ENCODE results near the gene DUSP3. TPM values are rescaled to one million over a fixed set of nuclear protein-coding genes. Genes with fewer than 3 reads are reported as not detected.

DUSP3 gene
- total RNA-seq, 1 donor from 2014 or later, result 39.7 TPM

- Histone ChIP-seq H3K9me3 (ENCODE audit: control insufficient read depth in 3 of 3, low read length in 3 of 3) (no peaks in the 10 kb centered on the region), H3K27ac (ENCODE audit: low read depth, low read length) (no peak overlapping the region), H3K4me3 (ENCODE audit: low read length in 3 of 3) (no peak overlapping the region), H3K36me3 (ENCODE audit: control insufficient read depth in 3 of 3, insufficient read depth in 3 of 3, low read length in 3 of 3) (peaks cover 0 to 11% (median 0%) of the 10 kb centered on the region in 3 donors), H3K4me1 (ENCODE audit: control insufficient read depth in 3 of 3, insufficient read depth in 3 of 3, low read length in 3 of 3) (peaks cover 0 to 6% (median 0%) of the 10 kb centered on the region in 3 donors), H3K9ac (ENCODE audit: low read depth in 1 of 3, low read length in 3 of 3) (no peak overlapping the region), H3K27me3 (ENCODE audit: control insufficient read depth in 3 of 3, insufficient read depth in 3 of 3, low read length in 3 of 3) (peaks cover 28 to 36% (median 35%) of the 10 kb centered on the region in 3 donors)
Observed at GRCh38 chr17:43760254-43760852, 18.4 kb downstream of the DUSP3 start.

GRCh38 chr17:43759836-43760235 is 18.9 kb downstream of the DUSP3 start:
- Histone ChIP-seq H3K9me3 (ENCODE audit: control insufficient read depth in 3 of 3, low read length in 3 of 3) (no peaks in the 10 kb centered on the region), H3K27ac (ENCODE audit: low read depth, low read length) (no peak overlapping the region), H3K27me3 (ENCODE audit: control insufficient read depth in 3 of 3, insufficient read depth in 3 of 3, low read length in 3 of 3) (peaks cover 30 to 40% (median 37%) of the 10 kb centered on the region in 3 donors), H3K9ac (ENCODE audit: low read depth in 1 of 3, low read length in 3 of 3) (no peak overlapping the region), H3K4me3 (ENCODE audit: low read length in 3 of 3) (no peak overlapping the region), H3K4me1 (ENCODE audit: control insufficient read depth in 3 of 3, insufficient read depth in 3 of 3, low read length in 3 of 3) (peaks cover 0 to 6% (median 0%) of the 10 kb centered on the region in 3 donors), H3K36me3 (ENCODE audit: control insufficient read depth in 3 of 3, insufficient read depth in 3 of 3, low read length in 3 of 3) (peaks cover 0 to 6% (median 0%) of the 10 kb centered on the region in 3 donors)

GRCh38 chr17:43758497-43759174 is 20.1 kb downstream of the DUSP3 start, which contains the start of gene SOST:
Gene SOST, minus strand, starts transcription at chr17:43758791. Its CDS starts 50 bp downstream, at chr17:43758741.
- no peak within 1 kb of the TSS for H3K9ac ChIP-seq (ENCODE audit: low read depth in 1 of 3, low read length in 3 of 3)
- H3K27me3 ChIP-seq (ENCODE audit: control insufficient read depth in 3 of 3, insufficient read depth in 3 of 3, low read length in 3 of 3), result peaks cover 35 to 46% (median 42%) of the 10 kb centered on the region in 3 donors
- H3K9me3 ChIP-seq (ENCODE audit: control insufficient read depth in 3 of 3, low read length in 3 of 3), result no peaks in the 10 kb centered on the region
- H3K27ac ChIP-seq (ENCODE audit: low read depth, low read length), result no peak within 1 kb of the TSS
- H3K36me3 ChIP-seq (ENCODE audit: control insufficient read depth in 3 of 3, insufficient read depth in 3 of 3, low read length in 3 of 3), result peaks cover 0 to 2% (median 0%) of the 10 kb centered on the region in 3 donors
- peaks cover 0 to 6% (median 0%) of the 10 kb centered on the region in 3 donors for H3K4me1 ChIP-seq (ENCODE audit: control insufficient read depth in 3 of 3, insufficient read depth in 3 of 3, low read length in 3 of 3)
- no peak within 1 kb of the TSS for H3K4me3 ChIP-seq (ENCODE audit: low read length in 3 of 3)

GRCh38 chr17:43758086-43758485 is 20.7 kb downstream of the DUSP3 start:
- Histone ChIP-seq H3K27ac (ENCODE audit: low read depth, low read length) (no peak overlapping the region), H3K9ac (ENCODE audit: low read depth in 1 of 3, low read length in 3 of 3) (no peak overlapping the region), H3K36me3 (ENCODE audit: control insufficient read depth in 3 of 3, insufficient read depth in 3 of 3, low read length in 3 of 3) (no peaks in the 10 kb centered on the region), H3K4me3 (ENCODE audit: low read length in 3 of 3) (no peak overlapping the region), H3K4me1 (ENCODE audit: control insufficient read depth in 3 of 3, insufficient read depth in 3 of 3, low read length in 3 of 3) (peaks cover 0 to 6% (median 0%) of the 10 kb centered on the region in 3 donors), H3K27me3 (ENCODE audit: control insufficient read depth in 3 of 3, insufficient read depth in 3 of 3, low read length in 3 of 3) (peaks cover 39 to 50% (median 46%) of the 10 kb centered on the region in 3 donors), H3K9me3 (ENCODE audit: control insufficient read depth in 3 of 3, low read length in 3 of 3) (no peaks in the 10 kb centered on the region)

- Histone ChIP-seq H3K4me3 (ENCODE audit: low read length in 3 of 3) (no peak overlapping the region), H3K9ac (ENCODE audit: low read depth in 1 of 3, low read length in 3 of 3) (no peak overlapping the region), H3K27me3 (ENCODE audit: control insufficient read depth in 3 of 3, insufficient read depth in 3 of 3, low read length in 3 of 3) (peaks cover 42 to 50% (median 47%) of the 10 kb centered on the region in 3 donors), H3K36me3 (ENCODE audit: control insufficient read depth in 3 of 3, insufficient read depth in 3 of 3, low read length in 3 of 3) (no peaks in the 10 kb centered on the region), H3K9me3 (ENCODE audit: control insufficient read depth in 3 of 3, low read length in 3 of 3) (no peaks in the 10 kb centered on the region), H3K4me1 (ENCODE audit: control insufficient read depth in 3 of 3, insufficient read depth in 3 of 3, low read length in 3 of 3) (peaks cover 0 to 6% (median 0%) of the 10 kb centered on the region in 3 donors), H3K27ac (ENCODE audit: low read depth, low read length) (no peak overlapping the region)
Observed at GRCh38 chr17:43757171-43757660, 21.6 kb downstream of the DUSP3 start.

- no peak overlapping the region for H3K4me3 ChIP-seq (ENCODE audit: low read length in 3 of 3)
- no peak overlapping the region for H3K27ac ChIP-seq (ENCODE audit: low read depth, low read length)
- H3K9ac ChIP-seq (ENCODE audit: low read depth in 1 of 3, low read length in 3 of 3), result no peak overlapping the region
- H3K9me3 ChIP-seq (ENCODE audit: control insufficient read depth in 3 of 3, low read length in 3 of 3), result no peaks in the 10 kb centered on the region
- peaks cover 0 to 6% (median 0%) of the 10 kb centered on the region in 3 donors for H3K4me1 ChIP-seq (ENCODE audit: control insufficient read depth in 3 of 3, insufficient read depth in 3 of 3, low read length in 3 of 3)
- H3K36me3 ChIP-seq (ENCODE audit: control insufficient read depth in 3 of 3, insufficient read depth in 3 of 3, low read length in 3 of 3), result no peaks in the 10 kb centered on the region
- H3K27me3 ChIP-seq (ENCODE audit: control insufficient read depth in 3 of 3, insufficient read depth in 3 of 3, low read length in 3 of 3), result peaks cover 42 to 54% (median 47%) of the 10 kb centered on the region in 3 donors
Observed at GRCh38 chr17:43756201-43756600, 22.6 kb downstream of the DUSP3 start.

- peaks cover 42 to 54% (median 47%) of the 10 kb centered on the region in 3 donors for H3K27me3 ChIP-seq (ENCODE audit: control insufficient read depth in 3 of 3, insufficient read depth in 3 of 3, low read length in 3 of 3)
- H3K9me3 ChIP-seq (ENCODE audit: control insufficient read depth in 3 of 3, low read length in 3 of 3), result no peaks in the 10 kb centered on the region
- peak overlapping the region in 1 of 3 donors; percentile 57 for H3K9ac ChIP-seq (ENCODE audit: low read depth in 1 of 3, low read length in 3 of 3)
- no peak overlapping the region for H3K27ac ChIP-seq (ENCODE audit: low read depth, low read length)
- peaks cover 0 to 6% (median 0%) of the 10 kb centered on the region in 3 donors for H3K4me1 ChIP-seq (ENCODE audit: control insufficient read depth in 3 of 3, insufficient read depth in 3 of 3, low read length in 3 of 3)
- peak overlapping the region in 2 of 3 donors; percentile 40 to 52 for H3K4me3 ChIP-seq (ENCODE audit: low read length in 3 of 3)
- no peaks in the 10 kb centered on the region for H3K36me3 ChIP-seq (ENCODE audit: control insufficient read depth in 3 of 3, insufficient read depth in 3 of 3, low read length in 3 of 3)
Observed at GRCh38 chr17:43755389-43755875, 23.3 kb downstream of the DUSP3 start.

- Histone ChIP-seq H3K9me3 (ENCODE audit: control insufficient read depth in 3 of 3, low read length in 3 of 3) (no peaks in the 10 kb centered on the region), H3K4me3 (ENCODE audit: low read length in 3 of 3) (no peak overlapping the region), H3K9ac (ENCODE audit: low read depth in 1 of 3, low read length in 3 of 3) (peak overlapping the region in 1 of 3 donors; percentile 57), H3K27me3 (ENCODE audit: control insufficient read depth in 3 of 3, insufficient read depth in 3 of 3, low read length in 3 of 3) (peaks cover 42 to 56% (median 51%) of the 10 kb centered on the region in 3 donors), H3K36me3 (ENCODE audit: control insufficient read depth in 3 of 3, insufficient read depth in 3 of 3, low read length in 3 of 3) (no peaks in the 10 kb centered on the region), H3K4me1 (ENCODE audit: control insufficient read depth in 3 of 3, insufficient read depth in 3 of 3, low read length in 3 of 3) (peaks cover 0 to 6% (median 0%) of the 10 kb centered on the region in 3 donors), H3K27ac (ENCODE audit: low read depth, low read length) (no peak overlapping the region)
Observed at GRCh38 chr17:43754947-43755346, 23.8 kb downstream of the DUSP3 start.

GRCh38 chr17:43753493-43754129 is 25.2 kb downstream of the DUSP3 start:
- Histone ChIP-seq H3K9me3 (ENCODE audit: control insufficient read depth in 3 of 3, low read length in 3 of 3) (no peaks in the 10 kb centered on the region), H3K27me3 (ENCODE audit: control insufficient read depth in 3 of 3, insufficient read depth in 3 of 3, low read length in 3 of 3) (peaks cover 42 to 61% (median 55%) of the 10 kb centered on the region in 3 donors)

More at GRCh38 chr17:43753493-43754129, 25.2 kb downstream of the DUSP3 start:
- Histone ChIP-seq H3K9ac (ENCODE audit: low read depth in 1 of 3, low read length in 3 of 3) (no peak overlapping the region), H3K4me3 (ENCODE audit: low read length in 3 of 3) (no peak overlapping the region), H3K27ac (ENCODE audit: low read depth, low read length) (no peak overlapping the region), H3K36me3 (ENCODE audit: control insufficient read depth in 3 of 3, insufficient read depth in 3 of 3, low read length in 3 of 3) (no peaks in the 10 kb centered on the region), H3K4me1 (ENCODE audit: control insufficient read depth in 3 of 3, insufficient read depth in 3 of 3, low read length in 3 of 3) (peaks cover 0 to 6% (median 0%) of the 10 kb centered on the region in 3 donors)
